ENCODE results near the gene IRGC.

Gene IRGC

DNA sequence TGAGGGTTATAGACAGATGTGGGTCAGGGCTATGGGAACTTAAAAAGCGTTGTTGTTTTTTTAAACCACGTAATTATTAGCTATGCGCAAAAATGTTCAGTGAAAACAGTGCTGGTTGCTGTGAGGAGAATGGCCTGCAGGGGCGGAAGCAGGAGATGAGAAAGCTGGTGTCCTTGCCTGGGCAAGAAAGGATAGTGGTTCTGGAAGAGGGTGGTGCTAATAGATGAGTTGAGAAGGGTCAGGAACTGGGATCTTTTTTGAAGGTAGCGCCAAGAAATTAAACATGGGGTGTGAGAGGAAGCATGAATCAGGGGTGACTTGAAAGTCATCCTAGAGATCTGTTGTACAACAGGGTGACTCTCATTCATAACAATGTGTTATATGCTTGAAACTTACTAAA is 43.6 kb downstream of the IRGC start:
- no peak for TF ChIP-seq ZBTB7A (IDR thresholded peaks at IDR 0.05; ENCODE audit: low read depth)
- TF ChIP-seq, protein P1, sequence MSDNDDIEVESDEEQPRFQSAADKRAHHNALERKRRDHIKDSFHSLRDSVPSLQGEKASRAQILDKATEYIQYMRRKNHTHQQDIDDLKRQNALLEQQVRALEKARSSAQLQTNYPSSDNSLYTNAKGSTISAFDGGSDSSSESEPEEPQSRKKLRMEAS (IDR thresholded peaks at IDR 0.05), result no peak
- TF ChIP-seq FOXM1 (IDR thresholded peaks at IDR 0.05; ENCODE audit: borderline replicate concordance, low read depth), result no peak
- no peak for TF ChIP-seq NFIC (IDR thresholded peaks at IDR 0.05)
- no peak for TF ChIP-seq CEBPB (IDR thresholded peaks at IDR 0.05)
- TF ChIP-seq RAD21 (IDR thresholded peaks at IDR 0.05; ENCODE audit: low read depth), result no peak
- TF ChIP-seq REST (IDR thresholded peaks at IDR 0.05; ENCODE audit: low read depth), result no peak
- TF ChIP-seq, protein P2, sequence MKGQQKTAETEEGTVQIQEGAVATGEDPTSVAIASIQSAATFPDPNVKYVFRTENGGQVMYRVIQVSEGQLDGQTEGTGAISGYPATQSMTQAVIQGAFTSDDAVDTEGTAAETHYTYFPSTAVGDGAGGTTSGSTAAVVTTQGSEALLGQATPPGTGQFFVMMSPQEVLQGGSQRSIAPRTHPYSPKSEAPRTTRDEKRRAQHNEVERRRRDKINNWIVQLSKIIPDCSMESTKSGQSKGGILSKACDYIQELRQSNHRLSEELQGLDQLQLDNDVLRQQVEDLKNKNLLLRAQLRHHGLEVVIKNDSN (IDR thresholded peaks at IDR 0.05), result no peak
- TF ChIP-seq YY1 (IDR thresholded peaks at IDR 0.05; ENCODE audit: low read depth), result no peak

GRCh38 chr19:43760941-43761340 is 45.1 kb downstream of the IRGC start:
- TF ChIP-seq FOXM1 (IDR thresholded peaks at IDR 0.05; ENCODE audit: borderline replicate concordance, low read depth), result no peak
- TF ChIP-seq TCF12 (IDR thresholded peaks at IDR 0.05; ENCODE audit: low read depth), result no peak
- TF ChIP-seq RAD21 (IDR thresholded peaks at IDR 0.05; ENCODE audit: low read depth), result no peak
- TF ChIP-seq YY1 (IDR thresholded peaks at IDR 0.05; ENCODE audit: low read depth), result no peak
- TF ChIP-seq, protein P1 (IDR thresholded peaks at IDR 0.05), result no peak
- TF ChIP-seq NFIC (IDR thresholded peaks at IDR 0.05), result no peak
- TF ChIP-seq TAF1 (IDR thresholded peaks at IDR 0.05; ENCODE audit: low read depth), result no peak
- no peak for TF ChIP-seq TEAD4 (IDR thresholded peaks at IDR 0.05)
- no peak for TF ChIP-seq REST (IDR thresholded peaks at IDR 0.05; ENCODE audit: low read depth)
- no peak for TF ChIP-seq EGR1 (IDR thresholded peaks at IDR 0.05)
- no peak for TF ChIP-seq ZBTB7A (IDR thresholded peaks at IDR 0.05; ENCODE audit: low read depth)
- TF ChIP-seq CEBPB (IDR thresholded peaks at IDR 0.05), result no peak
- no peak for TF ChIP-seq EP300 (IDR thresholded peaks at IDR 0.05; ENCODE audit: borderline replicate concordance)
- TF ChIP-seq, protein P2 (IDR thresholded peaks at IDR 0.05), result no peak

- TF ChIP-seq TEAD4 (IDR thresholded peaks at IDR 0.05) (no peak), CEBPB (IDR thresholded peaks at IDR 0.05) (no peak), CREB1 (IDR thresholded peaks at IDR 0.05; ENCODE audit: low read depth) (no peak), NFIC (IDR thresholded peaks at IDR 0.05) (no peak), ZBTB7A (IDR thresholded peaks at IDR 0.05; ENCODE audit: low read depth) (no peak), EGR1 (IDR thresholded peaks at IDR 0.05) (no peak), YY1 (IDR thresholded peaks at IDR 0.05; ENCODE audit: low read depth) (no peak), RAD21 (IDR thresholded peaks at IDR 0.05; ENCODE audit: low read depth) (no peak), EP300 (IDR thresholded peaks at IDR 0.05; ENCODE audit: borderline replicate concordance) (no peak), TCF12 (IDR thresholded peaks at IDR 0.05; ENCODE audit: low read depth) (no peak), REST (IDR thresholded peaks at IDR 0.05; ENCODE audit: low read depth) (no peak), FOXM1 (IDR thresholded peaks at IDR 0.05; ENCODE audit: borderline replicate concordance, low read depth) (no peak), TAF1 (IDR thresholded peaks at IDR 0.05; ENCODE audit: low read depth) (no peak)
- TF ChIP-seq, protein P1 (IDR thresholded peaks at IDR 0.05), result no peak
- TF ChIP-seq, protein P2 (IDR thresholded peaks at IDR 0.05), result no peak
Observed at GRCh38 chr19:43762814-43763213, 46.9 kb downstream of the IRGC start.

GRCh38 chr19:43763473-43763939 is 47.6 kb downstream of the IRGC start:
- TF ChIP-seq FOXM1 (IDR thresholded peaks at IDR 0.05; ENCODE audit: borderline replicate concordance, low read depth) (no peak), CREB1 (IDR thresholded peaks at IDR 0.05; ENCODE audit: low read depth) (no peak), CEBPB (IDR thresholded peaks at IDR 0.05) (no peak), TEAD4 (IDR thresholded peaks at IDR 0.05) (no peak), NFIC (IDR thresholded peaks at IDR 0.05) (no peak), REST (IDR thresholded peaks at IDR 0.05; ENCODE audit: low read depth) (no peak), TCF12 (IDR thresholded peaks at IDR 0.05; ENCODE audit: low read depth) (no peak), RAD21 (IDR thresholded peaks at IDR 0.05; ENCODE audit: low read depth) (no peak), YY1 (IDR thresholded peaks at IDR 0.05; ENCODE audit: low read depth) (no peak), EGR1 (IDR thresholded peaks at IDR 0.05) (no peak), TAF1 (IDR thresholded peaks at IDR 0.05; ENCODE audit: low read depth) (no peak), ZBTB7A (IDR thresholded peaks at IDR 0.05; ENCODE audit: low read depth) (no peak), EP300 (IDR thresholded peaks at IDR 0.05; ENCODE audit: borderline replicate concordance) (no peak)
- TF ChIP-seq, protein P1 (IDR thresholded peaks at IDR 0.05), result no peak
- TF ChIP-seq, protein P2 (IDR thresholded peaks at IDR 0.05), result no peak
